HG03354 (cell line): ENCODE results near the gene SYT1.

Source experiments
- ATAC-seq: cut with Tn5 transposase; IDR thresholded peaks from one replicate; pipeline ENCODE4 v1.9.1; 2021; ENCODE audit warnings: mild to moderate bottlenecking; ENCODE audit not compliant: unreplicated experiment, poor library complexity, severe bottlenecking

Gene SYT1

DNA sequence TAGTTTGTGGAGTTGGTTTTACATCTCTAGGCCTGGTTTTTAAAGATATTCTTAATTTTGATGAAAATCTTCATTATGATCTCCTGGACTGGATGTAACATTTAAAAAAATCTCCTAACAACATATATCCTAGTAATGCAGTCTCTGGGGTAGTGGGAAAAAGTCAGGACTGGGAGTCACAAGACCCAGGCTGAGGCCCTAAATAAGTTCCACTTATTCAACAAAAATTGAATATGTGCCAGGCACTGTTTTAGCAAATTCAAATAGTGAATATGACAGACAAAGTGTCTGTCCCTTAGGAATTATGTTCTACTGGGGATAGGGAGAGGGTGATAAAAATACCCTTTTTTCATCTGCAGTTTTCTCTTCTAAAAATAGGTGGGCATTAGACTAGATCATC lies 577.8 kb downstream of the SYT1 start:
- ATAC-seq: no peak

DNA sequence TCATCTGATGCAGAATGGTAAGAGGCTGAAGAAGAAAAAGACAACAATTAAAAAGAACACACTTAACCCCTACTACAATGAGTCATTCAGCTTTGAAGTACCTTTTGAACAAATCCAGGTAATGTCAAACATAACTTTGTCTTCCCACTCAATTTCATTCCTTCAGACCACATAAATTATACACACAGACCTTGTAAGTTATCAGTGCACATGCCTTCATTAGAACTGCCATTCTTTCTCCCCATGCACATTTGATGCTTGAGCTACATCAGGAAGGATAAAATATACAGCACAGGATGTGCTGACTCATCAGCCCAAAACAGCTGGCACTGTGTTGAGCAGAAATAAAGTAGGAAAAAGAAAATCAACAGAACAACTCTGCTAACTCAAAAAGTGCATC lies 579.5 kb downstream of the SYT1 start:
- ATAC-seq: no peak

DNA sequence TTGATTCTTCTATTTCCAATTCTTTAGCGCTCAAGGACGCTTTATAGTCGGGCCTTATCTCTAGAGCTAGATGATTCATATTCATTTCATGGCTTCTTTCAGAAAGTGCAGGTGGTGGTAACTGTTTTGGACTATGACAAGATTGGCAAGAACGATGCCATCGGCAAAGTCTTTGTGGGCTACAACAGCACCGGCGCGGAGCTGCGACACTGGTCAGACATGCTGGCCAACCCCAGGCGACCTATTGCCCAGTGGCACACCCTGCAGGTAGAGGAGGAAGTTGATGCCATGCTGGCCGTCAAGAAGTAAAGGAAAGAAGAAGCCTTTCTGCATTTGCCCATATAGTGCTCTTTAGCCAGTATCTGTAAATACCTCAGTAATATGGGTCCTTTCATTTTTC lies 584.2 kb downstream of the SYT1 start:
- no peak for ATAC-seq

DNA sequence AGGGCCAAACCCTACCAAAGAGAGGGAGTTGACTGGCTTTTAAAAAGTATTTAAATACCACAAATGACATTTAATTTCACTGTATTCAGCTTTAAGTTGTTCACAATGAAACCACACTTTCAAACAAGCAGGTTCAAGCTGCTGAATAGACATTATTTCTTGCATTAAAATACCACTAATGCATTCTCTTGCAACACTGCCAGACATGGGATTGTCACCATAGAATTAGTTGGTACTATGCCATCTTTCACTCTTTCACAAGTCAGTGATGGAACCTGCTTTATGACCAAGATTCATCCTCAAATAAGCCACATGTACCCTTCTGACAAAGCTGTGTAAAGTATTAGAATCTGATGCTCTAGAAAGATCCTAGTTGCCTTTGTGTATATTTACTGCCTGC lies 586.8 kb downstream of the SYT1 start:
- ATAC-seq: no peak

GRCh38 chr12:79451978-79452377 lies 587.4 kb downstream of the SYT1 start:
- no peak for ATAC-seq

- ATAC-seq: no peak
These were observed 588.3 kb downstream of the SYT1 start for GRCh38 chr12:79452906-79453305.

DNA sequence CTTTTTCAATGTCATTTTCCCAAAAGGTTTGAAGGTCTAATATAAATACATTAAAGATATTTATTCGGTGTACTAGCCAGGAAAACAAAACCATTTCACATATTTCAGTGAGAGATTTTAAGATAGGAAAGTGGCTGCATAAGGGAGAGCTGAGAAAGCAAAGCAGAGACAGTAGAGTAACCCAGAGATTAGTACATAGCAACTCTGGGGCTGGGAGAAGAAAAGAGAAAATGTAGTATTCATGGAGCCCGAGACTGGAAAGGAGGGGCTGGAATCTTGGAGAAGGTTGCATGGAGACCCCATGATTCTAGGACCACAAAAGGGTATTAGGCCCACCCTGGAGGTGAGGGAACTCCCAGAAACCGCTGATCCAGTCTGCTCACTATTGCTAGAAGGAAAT lies 589.2 kb downstream of the SYT1 start:
- no peak for ATAC-seq

DNA sequence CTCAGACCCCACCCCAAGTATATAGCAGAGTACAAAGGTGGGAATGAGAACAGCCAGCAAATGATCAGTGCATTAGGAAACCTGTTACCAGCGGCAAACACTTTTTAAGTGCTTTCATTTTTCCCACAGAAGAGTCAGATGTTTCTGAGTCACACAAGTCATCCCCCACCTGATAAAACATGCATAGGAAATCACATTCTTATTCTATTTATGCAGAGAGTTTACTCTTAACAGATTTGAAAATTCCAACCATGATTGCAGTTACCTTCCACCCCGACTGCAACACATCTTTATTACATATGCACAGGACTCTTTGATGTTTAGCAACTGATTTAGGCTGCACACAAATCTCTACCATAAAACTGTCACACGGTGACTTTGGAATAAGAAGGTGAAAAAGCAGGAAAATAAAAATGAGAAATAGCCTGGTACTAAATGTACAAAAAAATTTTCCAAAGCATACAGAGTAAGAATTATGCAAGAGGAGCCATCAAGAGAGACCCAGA lies 589.8 kb downstream of the SYT1 start:
- no peak for ATAC-seq

DNA sequence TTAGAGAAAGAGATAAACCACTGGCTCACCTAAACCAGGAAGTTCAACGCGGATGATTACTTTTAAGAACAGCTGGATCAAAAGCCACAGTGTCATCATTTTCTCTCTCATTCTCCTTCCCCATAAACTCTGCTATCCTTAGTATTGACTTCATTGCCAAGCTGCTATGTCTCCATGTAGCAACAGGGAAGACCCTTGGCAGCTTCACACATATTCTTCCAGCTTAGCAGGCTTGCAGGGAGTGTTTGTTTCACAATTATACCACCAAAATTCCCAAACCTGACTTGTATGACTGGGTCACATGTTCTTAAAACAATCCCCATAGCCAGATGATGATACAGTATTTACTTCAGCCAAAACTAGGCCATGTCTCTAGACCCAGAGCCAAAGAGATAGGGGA lies 590.7 kb downstream of the SYT1 start:
- ATAC-seq: no peak

DNA sequence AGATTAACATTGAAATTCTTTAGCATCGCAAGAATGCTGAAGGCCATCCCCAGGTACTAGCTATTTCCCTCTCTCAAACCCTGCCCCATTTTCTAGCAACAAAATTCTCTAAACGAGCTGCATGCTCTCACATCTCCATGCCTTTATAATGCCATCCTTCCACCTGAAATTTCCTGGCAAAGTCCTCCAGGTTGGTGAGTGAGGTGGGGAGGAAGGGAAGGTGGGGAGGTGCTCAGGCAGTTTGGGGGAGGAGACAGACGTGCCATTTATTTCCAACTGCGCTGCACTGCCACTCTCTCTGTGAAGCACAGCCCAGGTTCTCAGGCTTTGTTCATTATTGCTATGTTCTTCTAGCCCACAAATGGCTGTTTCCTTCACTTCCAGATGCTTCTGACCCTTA lies 617.7 kb downstream of the SYT1 start:
- no peak for ATAC-seq

DNA sequence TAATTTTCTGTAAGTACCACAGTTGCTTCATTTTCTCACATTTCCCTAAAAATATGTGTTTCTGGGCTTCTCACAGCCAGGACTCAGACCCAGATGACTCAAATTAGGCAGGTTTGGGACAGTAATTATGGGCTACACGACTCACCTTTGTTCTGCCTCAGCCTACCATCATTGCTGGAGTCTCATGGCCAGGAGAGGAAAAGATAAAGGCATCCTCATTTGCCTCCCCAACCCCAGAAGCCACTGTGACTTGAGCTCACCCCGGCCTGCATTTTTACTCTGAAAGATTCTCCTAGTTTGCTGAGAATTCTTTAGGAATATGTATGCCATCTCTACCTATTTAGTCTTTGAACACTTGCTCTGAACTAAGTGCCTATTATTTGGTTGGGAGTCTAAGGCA lies 618.3 kb downstream of the SYT1 start:
- ATAC-seq: no peak

GRCh38 chr12:79486154-79486553 lies 621.6 kb downstream of the SYT1 start:
- no peak for ATAC-seq

DNA sequence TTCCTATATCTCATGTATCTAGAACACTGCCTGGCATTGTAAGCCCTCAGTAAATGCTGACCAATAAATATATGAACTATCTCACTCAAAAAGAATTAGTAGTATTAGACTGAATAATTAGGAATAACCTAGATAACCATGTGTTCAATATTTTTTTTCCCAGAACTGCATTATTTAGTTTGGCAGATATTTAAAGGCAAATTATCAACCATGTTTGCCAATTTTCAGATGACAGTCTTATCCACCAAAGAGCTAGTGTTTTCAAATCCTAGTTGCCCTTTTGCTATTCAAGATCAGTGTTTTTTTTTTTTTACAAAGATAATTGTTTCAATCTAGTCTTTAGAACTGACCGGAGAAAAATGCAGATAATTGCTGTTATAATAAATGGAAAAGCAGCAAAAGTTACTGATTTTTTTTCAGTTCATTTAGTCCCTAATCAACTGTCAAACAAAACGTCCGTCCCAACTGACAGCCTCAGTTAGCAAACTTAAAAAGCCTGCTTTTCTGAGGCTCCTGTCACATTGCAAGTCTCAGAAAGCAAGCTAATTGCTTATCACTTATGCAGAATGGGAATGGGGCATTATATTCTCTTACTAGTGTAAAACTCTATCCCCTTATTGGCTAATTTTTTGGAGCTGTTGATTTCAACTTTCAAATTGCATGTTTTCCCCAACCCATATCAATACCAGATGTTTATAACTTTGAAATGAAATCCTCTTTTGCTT lies 623.0 kb downstream of the SYT1 start:
- ATAC-seq: no peak
